Measurements from ENCODE around the gene ANKRD33.

Gene ANKRD33

GRCh38 chr12:51862947-51863346 is 25.0 kb upstream of the ANKRD33 start:
- DNase-seq = no peak

- DNase-seq = no peak
Measured at GRCh38 chr12:51863363-51863932, 24.5 kb upstream of the ANKRD33 start.

GRCh38 chr12:51863933-51864832 is 23.7 kb upstream of the ANKRD33 start:
- DNase-seq = no peak

GRCh38 chr12:51864833-51865670 is 22.9 kb upstream of the ANKRD33 start:
- DNase-seq = no peak

- no peak for DNase-seq
Measured at GRCh38 chr12:51865757-51866270, 22.1 kb upstream of the ANKRD33 start.

- DNase-seq = no peak
Measured at GRCh38 chr12:51866324-51866723, 21.6 kb upstream of the ANKRD33 start.

- DNase-seq = no peak
Measured at GRCh38 chr12:51866762-51867161, 21.1 kb upstream of the ANKRD33 start.

GRCh38 chr12:51867371-51867770 is 20.5 kb upstream of the ANKRD33 start:
- no peak for DNase-seq

- DNase-seq = no peak
Measured at GRCh38 chr12:51867796-51868428, 20.0 kb upstream of the ANKRD33 start.

- DNase-seq = no peak
Measured at GRCh38 chr12:51868821-51869495, 18.9 kb upstream of the ANKRD33 start.

- no peak for DNase-seq
Measured at GRCh38 chr12:51869496-51869865, 18.4 kb upstream of the ANKRD33 start.

- DNase-seq = no peak
Measured at GRCh38 chr12:51869931-51870330, 18.0 kb upstream of the ANKRD33 start.

- no peak for DNase-seq
Measured at GRCh38 chr12:51870504-51870903, 17.4 kb upstream of the ANKRD33 start.

- no peak for DNase-seq
Measured at GRCh38 chr12:51871126-51871525, 16.8 kb upstream of the ANKRD33 start.

- DNase-seq = no peak
Measured at GRCh38 chr12:51871918-51872688, 15.8 kb upstream of the ANKRD33 start.

GRCh38 chr12:51872689-51872981 is 15.3 kb upstream of the ANKRD33 start:
- DNase-seq = no peak

- no peak for DNase-seq
Measured at GRCh38 chr12:51873251-51873994, 14.5 kb upstream of the ANKRD33 start.

- DNase-seq = peak; percentile 29
Measured at GRCh38 chr12:51874000-51874399, 13.9 kb upstream of the ANKRD33 start.

- no peak for DNase-seq
Measured at GRCh38 chr12:51874486-51874885, 13.4 kb upstream of the ANKRD33 start.

GRCh38 chr12:51879102-51879501 is 8.8 kb upstream of the ANKRD33 start:
- DNase-seq = no peak

GRCh38 chr12:51883295-51883694 is 4.6 kb upstream of the ANKRD33 start:
- DNase-seq = no peak

Data from HCEC 1CT (cell line).